Sigmoid colon (tissue), 4 donors: ENCODE data around the gene F2RL2.

Experiments
- POLR2A ChIP-seq, 2 donors: fragments of 450-650 bp; IDR thresholded peaks; one replicate each; pipeline ENCODE4 v1.6.1; 2016; ENCODE audit warnings: antibody characterized with exemption in 2 of 2, mild to moderate bottlenecking in 2 of 2, moderate library complexity in 2 of 2
- POLR2AphosphoS5 ChIP-seq, 4 donors: sonication (generic); formaldehyde crosslinking; IDR thresholded peaks; one replicate each; pipeline ENCODE4 v1.6.1; 2017; ENCODE audit warnings: antibody characterized with exemption in 4 of 4
- TF ChIP-seq, protein P1 (sequence below), 4 experiments: fragments of 450-650 bp in 3 of 4; fragments of 200-600 bp in 1 of 4; IDR thresholded peaks; one replicate each; pipeline ENCODE4 v1.5.1; 2016 to 2019; ENCODE audit warnings: antibody characterized with exemption in 4 of 4, mild to moderate bottlenecking in 3 of 4, moderate library complexity in 2 of 4

DNA sequence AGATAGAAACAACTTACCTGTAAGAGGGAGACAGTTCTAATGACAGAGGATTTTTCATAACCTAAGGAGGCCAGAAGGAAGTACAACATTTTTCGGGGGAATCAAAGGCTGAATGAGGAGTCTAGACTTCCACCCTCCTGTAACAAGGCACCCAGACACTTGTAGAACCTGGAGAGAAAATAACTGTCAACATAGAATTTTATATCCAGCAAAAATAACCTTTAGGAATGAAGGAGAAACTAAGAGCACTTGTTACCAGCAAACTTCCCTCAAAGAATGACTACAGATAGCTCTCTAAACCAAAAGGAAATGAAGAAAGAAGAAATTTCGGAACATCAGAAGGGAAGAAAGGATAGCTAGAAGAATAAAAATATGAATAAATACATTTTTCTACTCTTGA lies 25.9 kb upstream of the F2RL2 start:
- TF ChIP-seq, protein P1, sequence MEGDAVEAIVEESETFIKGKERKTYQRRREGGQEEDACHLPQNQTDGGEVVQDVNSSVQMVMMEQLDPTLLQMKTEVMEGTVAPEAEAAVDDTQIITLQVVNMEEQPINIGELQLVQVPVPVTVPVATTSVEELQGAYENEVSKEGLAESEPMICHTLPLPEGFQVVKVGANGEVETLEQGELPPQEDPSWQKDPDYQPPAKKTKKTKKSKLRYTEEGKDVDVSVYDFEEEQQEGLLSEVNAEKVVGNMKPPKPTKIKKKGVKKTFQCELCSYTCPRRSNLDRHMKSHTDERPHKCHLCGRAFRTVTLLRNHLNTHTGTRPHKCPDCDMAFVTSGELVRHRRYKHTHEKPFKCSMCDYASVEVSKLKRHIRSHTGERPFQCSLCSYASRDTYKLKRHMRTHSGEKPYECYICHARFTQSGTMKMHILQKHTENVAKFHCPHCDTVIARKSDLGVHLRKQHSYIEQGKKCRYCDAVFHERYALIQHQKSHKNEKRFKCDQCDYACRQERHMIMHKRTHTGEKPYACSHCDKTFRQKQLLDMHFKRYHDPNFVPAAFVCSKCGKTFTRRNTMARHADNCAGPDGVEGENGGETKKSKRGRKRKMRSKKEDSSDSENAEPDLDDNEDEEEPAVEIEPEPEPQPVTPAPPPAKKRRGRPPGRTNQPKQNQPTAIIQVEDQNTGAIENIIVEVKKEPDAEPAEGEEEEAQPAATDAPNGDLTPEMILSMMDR (IDR thresholded peaks at IDR 0.05): no peak
- TF ChIP-seq POLR2AphosphoS5 (IDR thresholded peaks at IDR 0.05) (no peak), POLR2A (IDR thresholded peaks at IDR 0.05) (no peak)
